ENCODE measurements around the gene AEN.
"Not testable (repeated sequence)": the region's sequence is repeated elsewhere in the genome, so short reads cannot be mapped to it uniquely, and the experiment has no call there.

The AEN gene

DNA sequence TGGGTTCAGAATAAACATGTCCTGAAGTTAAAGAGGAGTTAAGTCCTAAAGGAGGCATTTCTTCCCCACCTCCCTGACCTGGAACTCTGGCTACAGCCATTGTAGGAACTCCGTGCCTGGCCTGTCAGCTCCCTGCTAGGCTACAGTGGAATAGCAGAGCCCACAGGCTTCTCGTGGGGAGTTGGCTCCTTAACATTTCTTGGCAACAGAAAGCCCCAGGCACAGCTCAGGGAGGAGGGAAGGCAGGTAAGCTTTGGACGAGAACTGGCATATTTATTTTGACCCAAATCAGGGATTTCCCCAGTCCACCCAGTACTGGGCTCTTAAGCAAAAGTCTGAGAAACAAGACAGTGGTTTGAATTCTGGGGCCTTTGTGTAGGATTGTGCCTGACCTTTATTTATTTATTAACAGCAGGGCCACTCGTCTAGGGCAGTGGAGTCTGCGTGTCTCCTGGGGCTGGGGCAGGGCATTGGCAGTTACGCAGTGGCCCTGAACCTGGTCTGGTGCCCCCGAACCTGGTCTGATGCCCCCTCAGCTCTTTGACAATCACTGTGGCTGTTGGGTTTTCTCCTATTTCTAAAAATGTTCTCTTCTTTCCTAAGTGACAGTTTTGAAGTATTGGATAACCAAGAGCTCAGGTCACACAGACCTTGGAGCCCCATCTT is 9.8 kb downstream of the AEN start:
- DNase-seq (ENCODE audit: low read depth in 2 of 2): no peak

- no peak for DNase-seq (ENCODE audit: low read depth in 2 of 2)
Measured at GRCh38 chr15:88631464-88632028, 10.4 kb downstream of the AEN start.

DNA sequence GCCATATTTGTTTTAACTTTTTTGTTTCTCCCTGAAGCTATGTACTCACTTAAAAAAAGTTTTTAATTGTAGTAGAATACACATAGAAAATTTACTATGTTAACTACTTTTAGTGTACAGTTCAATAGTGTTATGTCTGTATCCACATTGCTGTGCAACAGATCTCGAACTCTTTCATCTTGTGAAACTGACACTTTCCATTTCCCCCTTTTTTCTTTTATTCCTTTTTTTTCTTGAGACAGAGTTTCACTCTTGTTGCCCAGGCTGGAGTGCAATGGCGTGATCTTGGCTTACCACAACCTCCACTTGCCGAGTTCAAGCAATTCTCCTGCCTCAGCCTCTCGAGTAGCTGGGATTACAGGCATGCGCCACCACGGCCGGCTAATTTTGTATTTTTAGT is 11.7 kb downstream of the AEN start:
- not testable (repeated sequence) for DNase-seq (ENCODE audit: low read depth in 2 of 2)

DNA sequence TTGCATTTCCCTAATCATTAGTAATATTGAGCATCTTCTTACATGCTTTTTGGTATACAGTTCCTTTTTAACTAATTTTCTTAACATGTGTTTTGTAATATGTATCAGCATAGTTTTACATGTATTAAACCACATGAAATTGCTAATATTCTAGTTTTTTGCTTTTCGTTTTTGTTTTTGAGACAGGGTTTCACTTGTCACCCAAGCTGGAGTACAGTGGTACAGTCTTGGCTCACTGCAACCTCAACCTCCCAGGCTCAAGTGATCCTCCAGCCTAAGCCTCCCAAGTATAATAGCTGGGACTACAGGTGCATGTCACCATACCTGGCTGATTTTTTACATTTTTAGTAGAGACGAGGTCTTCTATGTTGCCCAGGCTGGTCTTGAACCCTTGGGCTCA is 13.3 kb downstream of the AEN start:
- no peak for DNase-seq (ENCODE audit: low read depth in 2 of 2)

DNA sequence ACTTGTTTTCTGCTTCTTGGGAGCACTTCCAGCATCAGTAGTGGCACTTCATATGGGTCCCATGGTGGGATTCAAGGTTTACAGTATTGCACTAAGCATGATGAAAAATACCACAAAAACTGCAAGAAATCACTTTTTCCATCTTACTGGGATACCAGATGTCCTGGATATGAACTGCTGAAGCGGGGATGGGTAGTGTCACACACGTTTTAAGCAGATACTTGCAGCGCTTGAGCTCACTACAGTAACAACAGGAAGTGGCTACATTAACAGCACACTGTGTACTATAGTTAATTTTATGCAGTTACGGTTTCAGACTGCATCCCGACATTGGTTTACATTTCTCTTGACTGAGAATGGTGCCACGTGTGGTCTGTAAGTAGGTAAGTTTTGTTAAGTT is 14.2 kb downstream of the AEN start:
- DNase-seq (ENCODE audit: low read depth in 2 of 2): no peak

DNA sequence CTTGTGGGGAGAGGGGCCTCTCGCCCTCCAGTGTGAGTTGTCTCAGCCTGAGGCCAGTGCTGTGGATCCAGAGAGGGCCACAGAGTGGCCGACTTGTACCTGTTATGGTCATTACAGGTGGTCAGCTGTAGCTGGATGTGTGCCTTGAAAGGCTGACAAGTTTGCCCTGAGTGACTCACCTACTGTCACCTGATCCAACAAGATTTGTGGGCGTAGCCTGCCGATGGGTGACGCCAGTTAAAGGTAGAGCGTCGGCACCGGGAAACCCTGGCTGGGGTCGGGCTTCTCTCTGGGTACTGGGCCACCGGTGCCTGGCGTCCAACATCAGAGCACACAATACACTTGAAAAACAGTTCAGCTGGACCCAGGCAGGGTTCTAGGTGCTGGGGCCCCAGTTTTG is 14.9 kb downstream of the AEN start:
- DNase-seq (ENCODE audit: low read depth in 2 of 2): peak in 1 of 2 donors; percentile 42

DNA sequence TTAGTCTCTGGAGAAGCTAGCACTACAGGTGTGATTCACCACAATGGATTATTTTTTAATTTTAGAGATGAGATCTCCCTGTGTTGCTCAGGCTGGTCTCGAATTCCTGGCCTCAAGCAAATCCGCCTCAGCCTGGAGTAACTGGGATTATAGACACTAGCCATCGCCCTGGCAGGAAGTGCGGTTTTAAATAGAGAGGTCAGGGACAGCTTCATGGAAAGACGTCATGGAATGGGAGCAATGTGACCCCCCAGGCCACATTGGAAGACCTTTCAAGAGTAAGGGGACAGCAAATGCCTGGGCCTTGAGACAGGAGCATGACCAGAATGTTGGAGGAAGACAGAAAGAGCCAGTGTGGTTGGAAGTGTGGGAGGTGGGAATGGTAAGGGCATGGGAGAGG is 15.5 kb downstream of the AEN start:
- DNase-seq (ENCODE audit: low read depth in 2 of 2): no peak

DNA sequence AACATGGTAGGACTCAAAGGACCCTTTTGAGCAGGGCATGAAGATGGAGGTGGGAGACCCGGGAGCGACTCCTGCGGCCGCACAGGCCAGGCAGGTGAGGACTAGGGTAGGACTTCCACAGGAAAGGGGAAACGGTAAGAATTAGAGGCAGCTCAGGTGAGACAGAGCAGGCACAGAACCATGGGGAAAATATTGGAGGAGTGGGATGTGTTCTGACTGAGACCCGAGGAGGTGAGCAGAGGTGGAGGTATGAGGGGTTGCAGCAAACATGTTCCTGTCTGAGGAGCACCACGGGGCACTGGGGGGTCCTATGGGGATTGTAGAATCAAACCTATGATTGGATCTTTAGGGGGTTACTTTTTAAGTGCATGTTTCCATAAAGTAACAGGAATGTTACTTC is 16.3 kb downstream of the AEN start:
- DNase-seq (ENCODE audit: low read depth in 2 of 2): no peak

DNA sequence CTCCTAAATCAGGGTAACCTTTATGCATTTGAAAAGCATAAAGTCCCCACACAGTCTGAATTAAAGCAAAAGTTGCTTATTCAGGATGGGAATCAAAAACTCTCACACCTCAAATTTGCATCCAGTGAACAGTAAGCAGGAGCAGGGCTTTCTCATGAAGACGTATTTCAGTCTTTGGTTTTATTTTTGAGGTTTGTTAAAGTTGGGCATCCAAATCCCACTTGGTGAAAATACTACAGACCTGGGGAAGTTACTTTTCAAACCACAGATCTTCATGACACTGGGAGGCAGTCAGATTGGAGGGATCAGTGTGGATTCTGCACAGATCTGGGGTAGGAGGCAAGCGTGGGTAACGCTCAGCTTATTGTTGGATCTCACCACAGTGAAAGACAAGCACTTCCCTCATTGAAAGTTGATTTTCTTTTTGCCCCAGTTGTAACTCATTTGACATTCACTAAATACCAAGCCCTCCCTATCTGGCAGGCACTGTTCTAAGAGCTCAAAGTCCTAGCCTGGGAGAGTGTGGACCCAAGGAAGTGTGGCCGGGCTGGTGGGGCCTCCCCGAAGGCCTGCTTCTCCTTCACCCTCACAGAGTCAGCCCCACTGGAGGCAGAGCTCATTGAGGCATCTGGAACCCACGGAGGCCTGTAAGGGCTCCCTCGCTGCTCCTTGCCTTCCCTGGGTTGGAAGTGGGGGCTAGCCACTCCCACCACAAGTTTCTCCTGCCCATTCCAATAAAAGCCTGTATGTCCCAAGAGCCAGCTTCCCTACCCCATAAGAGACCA is 16.9 kb downstream of the AEN start:
- no peak for DNase-seq (ENCODE audit: low read depth in 2 of 2)

GRCh38 chr15:88638626-88639372 is 17.7 kb downstream of the AEN start, which contains the start of gene ISG20:
Gene ISG20 (plus strand): TSS chr15:88639016. CDS start chr15:88639367, 351 bp downstream.
- DNase-seq (ENCODE audit: low read depth in 2 of 2): peak; percentile 92 to 98

GRCh38 chr15:88641959-88642452 is 20.9 kb downstream of the AEN start:
- no peak for DNase-seq (ENCODE audit: low read depth in 2 of 2)

DNA sequence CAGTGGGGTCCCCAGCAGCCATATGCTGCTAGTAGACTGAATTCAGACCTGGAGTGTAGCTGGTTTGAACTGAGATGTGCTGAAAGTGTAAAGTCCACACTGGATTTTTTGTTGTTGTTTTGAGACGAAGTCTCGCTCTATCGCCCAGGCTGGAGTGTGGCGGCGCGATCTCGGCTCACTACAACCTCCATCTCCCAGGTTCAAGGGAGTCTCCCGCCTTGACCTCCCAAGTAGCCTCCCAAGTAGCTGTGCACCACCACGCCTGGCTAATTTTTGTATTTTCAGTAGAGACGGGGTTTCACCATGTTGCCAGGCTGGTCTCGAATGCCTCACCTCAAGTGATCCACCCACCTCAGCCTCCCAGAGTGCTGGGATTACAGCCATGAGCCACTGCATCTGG is 21.4 kb downstream of the AEN start:
- DNase-seq (ENCODE audit: low read depth in 2 of 2): not testable (repeated sequence)

DNA sequence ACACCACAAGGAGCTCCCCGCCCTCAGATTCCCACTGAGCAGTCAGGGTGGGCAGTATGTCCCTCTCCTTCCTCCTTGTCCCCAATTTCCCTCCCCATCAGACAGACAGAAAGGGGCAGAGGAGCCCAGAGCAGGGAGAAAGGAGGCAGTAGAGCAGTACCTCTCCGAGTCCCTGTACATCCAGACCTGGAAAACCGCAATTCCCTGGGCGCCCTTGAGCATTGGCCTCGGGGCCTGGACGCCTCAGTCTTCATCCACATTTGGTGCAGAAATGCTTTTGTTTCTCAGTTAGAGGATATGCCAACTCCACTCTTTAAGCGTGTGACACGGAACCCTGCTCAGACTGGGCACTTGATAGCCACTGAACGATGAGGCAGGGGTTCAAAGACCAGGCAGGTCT is 23.6 kb downstream of the AEN start:
- DNase-seq (ENCODE audit: low read depth in 2 of 2): no peak

DNA sequence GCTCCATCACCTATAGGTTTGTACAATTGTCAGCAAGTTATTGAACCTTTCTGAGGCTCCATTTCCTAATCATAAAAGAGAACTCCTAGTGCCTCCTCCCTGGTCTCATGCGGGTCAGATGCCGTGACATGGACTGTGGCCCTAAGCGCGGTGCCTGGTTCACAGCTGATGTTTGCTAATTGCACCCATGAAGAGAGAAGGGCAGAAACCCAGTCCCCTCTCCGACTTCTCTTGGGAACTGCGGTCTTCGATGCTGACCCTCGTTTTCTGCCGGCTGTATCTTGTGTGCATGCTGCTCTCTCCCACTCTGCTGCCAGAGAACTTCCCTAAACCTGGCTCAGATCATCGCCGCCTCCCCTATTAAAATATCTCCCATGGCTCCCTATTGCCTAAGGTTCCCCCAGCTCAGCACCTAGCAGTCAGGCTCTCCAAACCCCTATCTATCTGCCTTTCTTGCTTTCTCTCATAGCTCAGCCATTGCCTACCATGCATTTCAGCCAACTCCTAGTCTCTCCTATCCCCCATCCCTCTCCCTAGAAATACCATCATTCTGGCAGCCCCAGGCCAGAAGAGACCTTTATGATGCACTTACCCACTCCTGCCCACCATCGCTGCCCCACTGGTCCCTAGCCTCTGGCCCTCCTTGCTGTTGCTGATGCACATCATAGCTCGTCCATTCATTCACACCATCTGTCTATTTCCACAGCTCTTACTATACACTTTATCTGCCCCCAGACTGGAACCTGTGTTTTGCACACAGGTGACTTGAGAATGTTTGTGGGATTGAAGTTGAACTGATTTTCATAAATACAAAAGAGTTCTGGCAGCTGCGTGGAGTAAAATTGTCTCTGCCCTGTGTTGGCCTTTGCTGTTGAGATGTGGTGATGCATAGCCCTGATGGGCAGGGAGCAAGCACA is 24.3 kb downstream of the AEN start:
- no peak for DNase-seq (ENCODE audit: low read depth in 2 of 2)

- DNase-seq (ENCODE audit: low read depth in 2 of 2): no peak
Measured at GRCh38 chr15:88646088-88646405, 24.9 kb downstream of the AEN start.

- DNase-seq (ENCODE audit: low read depth in 2 of 2): no peak
Measured at GRCh38 chr15:88646951-88647350, 25.8 kb downstream of the AEN start.

DNA sequence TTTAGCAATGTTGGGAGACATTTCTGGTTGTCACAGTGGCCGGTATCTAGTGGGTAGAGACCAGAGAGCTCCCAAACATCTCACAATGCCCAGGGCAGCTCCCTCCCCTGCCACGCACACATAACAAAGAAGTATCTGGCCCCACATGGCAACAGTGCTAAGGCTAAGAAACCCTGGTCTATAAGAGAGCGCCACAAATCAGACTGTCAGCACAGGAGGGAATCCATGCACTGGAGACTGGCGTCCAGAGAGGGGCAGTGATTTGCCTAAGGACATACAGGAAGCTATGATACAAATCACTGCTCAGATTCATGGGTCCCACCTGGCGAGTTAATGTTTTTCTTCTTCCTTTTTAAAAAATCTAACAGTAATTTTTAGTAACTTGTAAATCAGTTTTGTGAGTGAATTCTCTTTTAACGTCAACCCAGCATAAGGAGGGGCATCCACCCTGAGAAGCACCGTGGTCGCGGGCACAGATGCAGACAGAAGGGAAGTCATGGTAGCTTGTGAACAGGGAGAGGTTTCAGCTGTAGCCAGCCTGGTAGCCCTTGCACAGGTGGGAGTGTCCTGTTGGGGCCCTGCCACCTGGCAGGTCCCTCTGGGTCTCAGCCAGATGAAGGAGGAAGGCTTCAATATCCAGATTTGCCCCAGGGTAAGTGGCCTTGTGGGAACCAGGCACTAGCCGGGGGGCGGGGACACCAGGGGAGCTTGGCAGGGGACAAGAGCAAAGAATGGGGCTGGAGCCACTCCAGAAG is 26.4 kb downstream of the AEN start:
- no peak for DNase-seq (ENCODE audit: low read depth in 2 of 2)

- DNase-seq (ENCODE audit: low read depth in 2 of 2): no peak
Measured at GRCh38 chr15:88648357-88649214, 27.4 kb downstream of the AEN start.

- DNase-seq (ENCODE audit: low read depth in 2 of 2): peak; percentile 60 to 64
Measured at GRCh38 chr15:88649286-88649733, 28.2 kb downstream of the AEN start.

Measured in activated CD8-positive, alpha-beta memory T cell treated with anti-CD3 and anti-CD28 coated beads for 4 hours (primary cell).